Choroid plexus epithelial cell (primary cell): ENCODE data around the gene PLEKHG3.
A peak's percentile ranks its signal among the peaks of the same experiment; 100 is the strongest.

Experiments
- DNase-seq: peaks from one replicate; pipeline ENCODE4 v3.0.0-alpha.2; 2010; ENCODE audit warnings: low read depth
- H3K4me3 ChIP-seq: 2 replicates; pipeline ENCODE4 v1.5.1; 2011; ENCODE audit warnings: low read depth, mild to moderate bottlenecking, control low read depth, low read length, moderate library complexity
- CTCF ChIP-seq: conservative IDR thresholded peaks from 2 replicates; pipeline ENCODE4 v1.5.1; 2011; ENCODE audit warnings: low read depth, mild to moderate bottlenecking, control low read depth, inconsistent platforms, low read length, moderate library complexity

Gene PLEKHG3

GRCh38 chr14:64778104-64778754 lies 74.0 kb downstream of the PLEKHG3 start:
- DNase-seq, result peak; percentile 19

GRCh38 chr14:64779472-64779871 lies 75.2 kb downstream of the PLEKHG3 start:
- H3K4me3 ChIP-seq, result no peak overlapping the region
- DNase-seq, result no peak
- TF ChIP-seq CTCF, result no peak

More at GRCh38 chr14:64778104-64778754, 74.0 kb downstream of the PLEKHG3 start:
- TF ChIP-seq CTCF, result no peak
- no peak overlapping the region for H3K4me3 ChIP-seq

- no peak for DNase-seq
- TF ChIP-seq CTCF, result no peak
- no peak overlapping the region for H3K4me3 ChIP-seq
Observed at GRCh38 chr14:64782196-64782595, 78.0 kb downstream of the PLEKHG3 start.

GRCh38 chr14:64784006-64784405 lies 79.8 kb downstream of the PLEKHG3 start:
- no peak for TF ChIP-seq CTCF
- DNase-seq, result no peak
- H3K4me3 ChIP-seq, result no peak overlapping the region

GRCh38 chr14:64786296-64787149 lies 82.3 kb downstream of the PLEKHG3 start:
- no peak for TF ChIP-seq CTCF
- H3K4me3 ChIP-seq, result no peak overlapping the region
- DNase-seq, result peak; percentile 23

- TF ChIP-seq CTCF, result no peak
- DNase-seq, result no peak
Observed at GRCh38 chr14:64787619-64788018, 83.4 kb downstream of the PLEKHG3 start.

More at GRCh38 chr14:64787619-64788018, 83.4 kb downstream of the PLEKHG3 start:
- H3K4me3 ChIP-seq, result no peak overlapping the region
